H1 (cell line): Measurements from ENCODE around the gene BTRC. TPM values are rescaled to one million over a fixed set of nuclear protein-coding genes. Genes with fewer than 3 reads are reported as not detected.
A peak's percentile ranks its signal among the peaks of the same experiment; 100 is the strongest.

ENCODE experiments used
- CTCF ChIA-PET: fragments of 300-600 bp; sonication (Branson Sonifier 250); formaldehyde crosslinking; loops from one replicate; lab custom pipeline; 2021; ENCODE audit not compliant: partially characterized antibody; lab: Charles Lee
- POLR2A ChIA-PET: fragments of 300-600 bp; sonication (Branson Sonifier 250); formaldehyde crosslinking; loops from one replicate; lab custom pipeline; 2021; ENCODE audit warnings: inconsistent platforms; ENCODE audit not compliant: partially characterized antibody; lab: Charles Lee
- DNase-seq, 2 experiments: peaks; one replicate each; pipeline versions ENCODE4 v3.0.0 to v3.0.0-alpha.2; 2010 to 2022; ENCODE audit warnings: low spot score in 2 of 2, low read depth in 1 of 2, mixed read lengths in 1 of 2
- FAIRE-seq: peaks from 2 replicates; lab custom pipeline; 2011; peaks lifted over from hg19 to GRCh38; lab: Jason Lieb, UNC
- H2AFZ ChIP-seq: 2 replicates; pipeline ENCODE4 v1.8.1; 2012; ENCODE audit warnings: low read length, inconsistent platforms
- H2AK5ac ChIP-seq: 2 replicates; pipeline ENCODE4 v1.6.1; 2013; ENCODE audit warnings: low read depth, low read length
- H2BK120ac ChIP-seq: replicated peaks from 2 replicates; pipeline ENCODE3; 2013; ENCODE audit warnings: low read depth, low read length, inconsistent platforms
- H2BK12ac ChIP-seq: 2 replicates; pipeline ENCODE4 v1.6.1; 2013; ENCODE audit warnings: low read depth, low read length
- H2BK15ac ChIP-seq: 2 replicates; pipeline ENCODE4 v1.6.1; 2013; ENCODE audit warnings: low read length
- H2BK20ac ChIP-seq: 2 replicates; pipeline ENCODE4 v1.6.1; 2013; ENCODE audit warnings: low read length
- H2BK5ac ChIP-seq: 2 replicates; pipeline ENCODE4 v1.6.1; 2013; ENCODE audit warnings: low read depth, low read length
- H3K14ac ChIP-seq: 2 replicates; pipeline ENCODE4 v1.6.1; 2013; ENCODE audit warnings: inconsistent platforms; ENCODE audit not compliant: insufficient read length
- H3K18ac ChIP-seq: 2 replicates; pipeline ENCODE4 v1.6.1; 2013; ENCODE audit warnings: low read length; ENCODE audit errors: extremely low read depth
- H3K23ac ChIP-seq: 2 replicates; pipeline ENCODE4 v1.6.1; 2013; ENCODE audit warnings: inconsistent platforms; ENCODE audit not compliant: insufficient read length
- H3K23me2 ChIP-seq: 2 replicates; pipeline ENCODE4 v1.6.1; 2013; ENCODE audit warnings: low read depth, low read length
- H3K27ac ChIP-seq: 2 replicates; pipeline ENCODE4 v1.6.1; 2011; ENCODE audit warnings: low read depth, low read length, inconsistent platforms
- H3K27me3 ChIP-seq, 4 experiments: replicated peaks in 1 of 4; 1 replicate in 1 of 4; 2 replicates in 3 of 4; pipeline versions ENCODE4 v1.6.1 to v1.8.1; 2011 to 2013; ENCODE audit warnings: low read length in 3 of 4, mild to moderate bottlenecking in 3 of 4, inconsistent platforms in 2 of 4, mixed read lengths in 2 of 4, moderate library complexity in 1 of 4; ENCODE audit not compliant: control insufficient read depth in 3 of 4, insufficient read depth in 3 of 4; ENCODE audit errors: extremely low read depth in 1 of 4
- H3K36me3 ChIP-seq, 4 experiments: 2 replicates each; pipeline versions ENCODE4 v1.6.1 to v1.8.1; 2011 to 2013; ENCODE audit warnings: mild to moderate bottlenecking in 4 of 4, low read length in 3 of 4, moderate library complexity in 2 of 4, control low read depth in 1 of 4, inconsistent platforms in 1 of 4; ENCODE audit not compliant: insufficient read depth in 4 of 4, control insufficient read depth in 2 of 4
- H3K4ac ChIP-seq: replicated peaks from 2 replicates; pipeline ENCODE3; 2013; ENCODE audit warnings: low read length, low read depth, mixed read lengths, inconsistent platforms; ENCODE audit not compliant: insufficient read length
- H3K4me1 ChIP-seq, 4 experiments: replicated peaks in 1 of 4; 1 replicate in 1 of 4; 2 replicates in 3 of 4; pipeline versions ENCODE4 v1.6.1 to v1.8.1; 2011 to 2013; ENCODE audit warnings: low read length in 3 of 4, inconsistent platforms in 2 of 4, mixed read lengths in 1 of 4; ENCODE audit not compliant: insufficient read depth in 4 of 4, control insufficient read depth in 3 of 4
- H3K4me2 ChIP-seq, 2 experiments: 2 replicates each; pipeline versions ENCODE4 v1.6.1 to v1.8.1; 2011 to 2013; ENCODE audit warnings: low read depth in 2 of 2, low read length in 2 of 2, control low read depth in 1 of 2, inconsistent platforms in 1 of 2, mild to moderate bottlenecking in 1 of 2; ENCODE audit not compliant: insufficient read depth in 1 of 2
- H3K4me3 ChIP-seq, 4 experiments: fragments of 200-600, 300-600 bp in 1 of 4; sonication (generic), shearing (Covaris generic), sonication (Bioruptor Twin) in 1 of 4; 2 replicates each; pipeline versions ENCODE4 v1.5.1 to v1.8.1; 2011 to 2016; ENCODE audit warnings: low read length in 4 of 4, low read depth in 3 of 4, control low read depth in 2 of 4, inconsistent platforms in 2 of 4, mild to moderate bottlenecking in 2 of 4, mixed read lengths in 1 of 4, moderate library complexity in 1 of 4; ENCODE audit not compliant: insufficient read depth in 2 of 4; ENCODE audit errors: extremely low read depth in 1 of 4
- H3K56ac ChIP-seq: replicated peaks from 2 replicates; pipeline ENCODE3; 2013; ENCODE audit warnings: low read depth, mild to moderate bottlenecking, mixed read lengths, low read length, inconsistent platforms; ENCODE audit not compliant: insufficient read length
- H3K79me1 ChIP-seq: 2 replicates; pipeline ENCODE4 v1.6.1; 2013; ENCODE audit warnings: low read depth, low read length, control low read depth
- H3K79me2 ChIP-seq, 2 experiments: 2 replicates each; pipeline versions ENCODE4 v1.6.1 to v1.8.1; 2012 to 2013; ENCODE audit warnings: low read length in 2 of 2, mild to moderate bottlenecking in 2 of 2, inconsistent platforms in 1 of 2; ENCODE audit not compliant: insufficient read depth in 2 of 2, control insufficient read depth in 1 of 2
- H3K9ac ChIP-seq, 4 experiments: replicated peaks in 1 of 4; 1 replicate in 1 of 4; 2 replicates in 3 of 4; pipeline versions ENCODE4 v1.6.1 to v1.8.1; 2011 to 2013; ENCODE audit warnings: low read depth in 3 of 4, low read length in 3 of 4, control low read depth in 2 of 4, mild to moderate bottlenecking in 2 of 4, moderate library complexity in 2 of 4, inconsistent platforms in 1 of 4; ENCODE audit errors: extremely low read depth in 1 of 4
- H3K9me3 ChIP-seq, 2 experiments: 2 replicates each; pipeline versions ENCODE4 v1.6.1 to v1.8.1; 2012 to 2013; ENCODE audit warnings: mild to moderate bottlenecking in 2 of 2, moderate library complexity in 2 of 2, control low read depth in 1 of 2, inconsistent platforms in 1 of 2, low read depth in 1 of 2, low read length in 1 of 2, mixed read lengths in 1 of 2; ENCODE audit not compliant: insufficient read depth in 2 of 2
- H4K20me1 ChIP-seq, 2 experiments: replicated peaks in 1 of 2; 2 replicates each; pipeline versions ENCODE3 to v1.8.1; 2011 to 2013; ENCODE audit warnings: inconsistent platforms in 2 of 2, low read length in 2 of 2, mild to moderate bottlenecking in 1 of 2; ENCODE audit not compliant: insufficient read depth in 2 of 2, control insufficient read depth in 1 of 2
- H4K5ac ChIP-seq: 2 replicates; pipeline ENCODE4 v1.6.1; 2013; ENCODE audit warnings: low read length, low read depth, mixed read lengths, inconsistent platforms; ENCODE audit not compliant: insufficient read length
- H4K8ac ChIP-seq: 2 replicates; pipeline ENCODE4 v1.8.0; 2013; ENCODE audit warnings: mild to moderate bottlenecking, moderate library complexity, low read length, inconsistent platforms; ENCODE audit not compliant: insufficient read depth; ENCODE audit errors: extremely low read depth
- H4K91ac ChIP-seq: replicated peaks from 2 replicates; pipeline ENCODE3; 2013; ENCODE audit warnings: low read length, mixed read lengths, inconsistent platforms; ENCODE audit not compliant: insufficient read length
- ASH2L ChIP-seq: fragments of 200-600, 300-600 bp; sonication (generic); IDR thresholded peaks from one replicate; pipeline ENCODE4 v1.7.1; 2017; ENCODE audit warnings: low read length
- CBX5 ChIP-seq: fragments of 300-800, 300-1000 bp; sonication (generic); IDR thresholded peaks from 2 replicates; pipeline ENCODE4 v1.7.1; 2016; ENCODE audit warnings: antibody characterized with exemption, low read length, low read depth
- CTCF ChIP-seq, 3 experiments: IDR thresholded peaks; 1 replicate in 2 of 3; 2 replicates in 1 of 3; pipeline versions ENCODE4 v1.5.1 to v1.6.1; 2011; ENCODE audit warnings: low read length in 3 of 3, mild to moderate bottlenecking in 3 of 3, inconsistent platforms in 2 of 3, low read depth in 1 of 3, moderate library complexity in 1 of 3; ENCODE audit not compliant: insufficient read depth in 1 of 3; ENCODE audit errors: control extremely low read depth in 1 of 3
- GABPA ChIP-seq: IDR thresholded peaks from 2 replicates; pipeline ENCODE4 v1.6.1; 2011; ENCODE audit warnings: mild to moderate bottlenecking, low read length, moderate library complexity, borderline replicate concordance; ENCODE audit not compliant: insufficient read depth
- RBBP5 ChIP-seq: IDR thresholded peaks from 2 replicates; pipeline ENCODE4 v1.7.1; 2012; ENCODE audit warnings: low read depth, mild to moderate bottlenecking, inconsistent platforms, low read length, moderate library complexity, borderline replicate concordance
- SIRT6 ChIP-seq: IDR thresholded peaks from one replicate; pipeline ENCODE4 v1.7.1; 2012; ENCODE audit warnings: low read length, inconsistent platforms
- WGBS, 2 experiments: shearing (Covaris generic) in 1 of 2; methylation state at CpG; one replicate each; pipeline versions ENCODE4 v1.1.6 to v1.1.7; 2013 to 2015; ENCODE audit warnings: low lambda C conversion rate in 2 of 2, mixed read lengths in 2 of 2, inconsistent platforms in 1 of 2, low coverage in 1 of 2, missing lambda C conversion rate in 1 of 2; ENCODE audit not compliant: insufficient replicate concordance in 2 of 2, insufficient coverage in 1 of 2, insufficient read length in 1 of 2; ENCODE audit errors: extremely low coverage in 1 of 2, missing lambda C conversion rate in 1 of 2; 5-methylcytosine and 5-hydroxymethylcytosine counted together
- polyA plus RNA-seq, 7 experiments: library from polyadenylated mRNA; depleted of rRNA in 3 of 7; stranded (reverse) in 5 of 7; unstranded in 2 of 7; fragments of >200 nt in 5 of 7; fragments of 200-250 nt in 2 of 7; gene quantifications; 1 replicate in 5 of 7; 2 replicates in 1 of 7; 4 replicates in 1 of 7; pipeline versions ENCODE4 v1.2.1 to v1.2.3, GENCODE V29; 2011 to 2013; ENCODE audit warnings: missing spikeins in 2 of 7, mixed read lengths in 2 of 7
- total RNA-seq: library from RNA; stranded (reverse); fragmentation: NEBNext Ultra II Directional; extraction: Animal tissue kit (Norgen Biotek cat#: 25700); gene quantifications from 2 replicates; pipeline ENCODE4 v1.2.1, GENCODE V29; 2021
- TF ChIP-seq, protein P1 (sequence below): IDR thresholded peaks from 2 replicates; pipeline ENCODE4 v1.6.1; 2012; ENCODE audit warnings: low read length, inconsistent platforms

BTRC gene
- total and polyA plus RNA-seq, 2 of the 8 experiments (the other 6 are each of a cell fraction or from before 2014, with no cell fraction given), result 9.9 to 24.7 TPM

DNA sequence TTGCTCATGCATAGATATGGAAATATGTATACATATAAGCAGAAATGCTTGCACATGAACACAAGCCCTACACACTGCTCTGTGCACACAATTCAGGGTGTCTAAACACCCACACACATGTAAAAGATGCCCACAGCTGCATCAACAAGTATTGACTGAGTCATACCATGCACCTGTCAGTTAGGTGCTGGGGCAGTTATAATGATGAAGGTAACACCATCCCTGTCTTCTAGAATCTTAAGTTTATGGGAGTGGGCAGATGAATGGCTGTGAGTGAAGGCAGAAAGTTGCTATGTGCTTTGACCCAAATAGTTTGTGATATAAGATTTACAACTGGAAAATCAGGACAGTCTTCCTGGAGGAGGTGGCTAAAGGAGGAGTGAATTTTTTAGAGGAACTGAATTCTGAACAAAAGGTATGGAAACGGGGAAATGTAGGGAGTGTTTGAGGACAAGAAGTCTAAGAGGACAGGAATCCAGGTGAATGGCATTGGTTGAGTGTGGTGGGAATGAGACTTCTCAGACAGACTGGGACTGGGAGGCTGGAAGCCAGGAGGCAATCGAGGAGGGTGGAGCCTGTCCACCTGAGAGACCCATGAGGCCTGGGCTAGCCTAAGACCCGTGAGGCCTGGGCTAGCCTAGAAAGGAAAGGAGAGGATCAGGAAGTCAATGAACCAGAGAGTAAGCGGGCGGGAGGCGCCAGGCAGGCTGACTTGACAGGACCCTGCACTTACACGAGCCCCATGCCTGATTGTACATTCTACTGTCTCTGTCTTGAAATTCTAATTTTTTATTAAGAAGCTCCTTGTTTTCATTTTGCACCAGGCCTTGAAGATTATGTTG, 213.4 kb downstream of the BTRC start:
- FAIRE-seq (no peak), DNase-seq (no peak)
- Histone ChIP-seq H3K79me2 (no peaks in the 10 kb centered on the region), H2BK12ac (peak overlapping the region; percentile 18; the same call in 1 of the 2 replicates), H3K4me3 (no peak overlapping the region), H2AFZ (no peak overlapping the region), H3K4me1 (peaks cover 0 to 17% (median 9%) of the 10 kb centered on the region in 4 experiments; a peak in 5 of 7 replicates), H2BK5ac (no peak overlapping the region), H3K23me2 (peaks cover 14% of the 10 kb centered on the region), H3K23ac (no peak overlapping the region), H4K5ac (no peak overlapping the region), H3K4me2 (peak overlapping the region in 1 of 2 experiments; percentile 44; a peak in 1 of 4 replicates), H3K36me3 (no peaks in the 10 kb centered on the region), H3K4ac (peak overlapping the region; percentile 60), H3K9me3 (no peaks in the 10 kb centered on the region), H2BK20ac (peak overlapping the region; percentile 86; the same call in 1 of the 2 replicates), H3K27me3 (peaks cover 7 to 61% (median 49%) of the 10 kb centered on the region in 4 experiments), H2AK5ac (peak overlapping the region; percentile 60), H2BK15ac (peak overlapping the region; percentile 100; the same call in 1 of the 2 replicates), H3K14ac (no peak overlapping the region), H3K79me1 (no peaks in the 10 kb centered on the region), H3K18ac (no peak overlapping the region), H3K27ac (no peak overlapping the region), H3K56ac (no peak overlapping the region), H3K9ac (no peak overlapping the region), H4K8ac (no peak overlapping the region), H2BK120ac (peak overlapping the region; percentile 70), H4K91ac (peak overlapping the region; percentile 79), H4K20me1 (peaks cover 0 to 4% of the 10 kb centered on the region in 2 experiments)
- WGBS, 2 experiments, result 85% methylated on average over 7 of the region's 7 CpGs; no CpG with 5 or more reads in 1 of the 2 experiments
- ChIA-PET CTCF (interaction anchor here (0.7 to 5.9 kb wide), 10 partner anchors 9 to 1240 kb away, joined by 3 to 65 read pairs (median 34); no protein-coding TSS in a partner anchor), POLR2A (no interaction called here)
- TF ChIP-seq RBBP5 (no peak), SIRT6 (no peak), GABPA (no peak), CBX5 (no peak), ASH2L (no peak), CTCF (IDR thresholded peaks at IDR 0.05; ENCODE audit: control extremely low read depth in 1 of 3, insufficient read depth in 1 of 3, low read depth in 1 of 3, low read length in 3 of 3) (no peak)
- TF ChIP-seq, protein P1, sequence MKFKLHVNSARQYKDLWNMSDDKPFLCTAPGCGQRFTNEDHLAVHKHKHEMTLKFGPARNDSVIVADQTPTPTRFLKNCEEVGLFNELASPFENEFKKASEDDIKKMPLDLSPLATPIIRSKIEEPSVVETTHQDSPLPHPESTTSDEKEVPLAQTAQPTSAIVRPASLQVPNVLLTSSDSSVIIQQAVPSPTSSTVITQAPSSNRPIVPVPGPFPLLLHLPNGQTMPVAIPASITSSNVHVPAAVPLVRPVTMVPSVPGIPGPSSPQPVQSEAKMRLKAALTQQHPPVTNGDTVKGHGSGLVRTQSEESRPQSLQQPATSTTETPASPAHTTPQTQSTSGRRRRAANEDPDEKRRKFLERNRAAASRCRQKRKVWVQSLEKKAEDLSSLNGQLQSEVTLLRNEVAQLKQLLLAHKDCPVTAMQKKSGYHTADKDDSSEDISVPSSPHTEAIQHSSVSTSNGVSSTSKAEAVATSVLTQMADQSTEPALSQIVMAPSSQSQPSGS, result no peak
